Measurements from ENCODE around the gene WDR1.

Gene WDR1

DNA sequence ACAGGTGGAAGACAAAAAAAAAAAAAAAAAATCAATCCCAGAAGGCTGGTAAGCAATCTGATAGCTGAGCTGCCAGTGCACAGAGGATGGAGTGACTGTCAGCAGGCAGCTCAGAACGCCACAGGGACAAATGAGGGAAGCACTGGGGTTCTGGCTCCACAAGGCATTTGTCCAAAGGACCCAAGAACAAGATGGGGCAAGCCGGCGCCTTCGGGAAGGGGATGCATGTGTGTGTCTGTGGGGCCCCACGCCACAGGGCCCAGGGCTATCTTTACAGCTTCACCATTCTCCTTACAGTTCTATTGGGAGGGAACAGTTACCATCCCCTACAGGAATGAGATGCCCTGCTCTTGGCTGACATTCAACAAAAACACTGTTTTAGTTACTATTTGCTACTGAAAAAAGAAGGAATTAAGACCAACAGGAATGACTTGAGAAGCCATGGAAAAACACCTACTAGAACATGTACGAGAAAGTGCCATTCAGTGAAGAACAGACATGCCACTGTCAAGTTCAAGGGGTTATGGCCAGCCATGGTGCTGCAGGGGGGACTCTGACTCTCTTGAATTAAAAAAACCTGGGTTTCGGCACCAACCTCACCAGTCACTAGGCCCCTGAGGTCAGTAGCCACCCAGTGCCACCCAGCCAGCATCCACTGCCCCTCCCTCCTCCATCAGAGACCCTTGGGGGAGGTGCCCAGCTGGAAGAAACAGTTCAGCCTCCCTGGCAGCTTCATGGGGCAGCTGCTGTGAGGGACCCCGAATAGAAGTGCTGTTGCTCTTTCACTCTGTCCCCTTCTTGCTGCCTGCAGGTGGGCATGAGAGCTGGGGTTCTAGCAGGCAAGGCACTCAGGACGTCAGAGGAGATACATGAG is 18.5 kb downstream of the WDR1 start:
- H4K20me1 ChIP-seq (ENCODE audit: low read depth, low read length), result peaks cover 3% of the 10 kb centered on the region; the same call in 1 of the 2 replicates

DNA sequence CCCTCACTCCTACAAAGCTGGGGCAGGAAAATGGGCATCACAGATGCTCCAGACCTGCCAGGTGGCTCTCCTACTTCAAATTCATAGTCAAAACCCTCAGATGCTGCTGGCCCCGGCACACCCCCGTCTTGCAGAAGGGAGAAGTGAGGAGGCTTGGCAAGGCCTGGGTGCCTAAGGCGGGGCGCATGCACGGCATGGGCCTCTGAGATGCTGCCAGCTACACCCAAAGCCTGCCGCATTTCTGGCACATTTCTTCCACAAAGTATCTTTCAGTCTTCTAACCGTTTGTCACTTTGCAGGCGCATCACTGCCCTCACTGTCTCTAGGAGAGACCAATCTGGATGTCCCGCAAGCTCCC is 19.6 kb downstream of the WDR1 start:
- H3K79me2 ChIP-seq (ENCODE audit: insufficient read depth, low read length), result peaks cover 41% of the 10 kb centered on the region
- H3K4me2 ChIP-seq (ENCODE audit: low read depth, low read length, poor library complexity, severe bottlenecking), result no peak overlapping the region
- H3F3A ChIP-seq (ENCODE audit: insufficient read depth), result no peaks in the 10 kb centered on the region

More for the DNA sequence above, 18.5 kb downstream of the WDR1 start:
- Histone ChIP-seq H3K4me3 (ENCODE audit: insufficient read depth, low read length, poor library complexity, severe bottlenecking) (no peak overlapping the region), H2AFZ (ENCODE audit: low read depth, low read length, severe bottlenecking) (no peak overlapping the region), H3K4me2 (ENCODE audit: low read depth, low read length, poor library complexity, severe bottlenecking) (no peak overlapping the region), H3K9me2 (replicated peaks; ENCODE audit: insufficient read depth, low read length) (no peaks in the 10 kb centered on the region), H3K36me3 (ENCODE audit: low read length) (no peaks in the 10 kb centered on the region; the same call in 1 of the 2 replicates), H3K9me3 (ENCODE audit: insufficient read depth, low read length) (no peaks in the 10 kb centered on the region), H3K27ac (ENCODE audit: low read depth, low read length) (no peak overlapping the region), H3K79me2 (ENCODE audit: insufficient read depth, low read length) (peaks cover 46% of the 10 kb centered on the region), H3K27me3 (ENCODE audit: low read length) (no peaks in the 10 kb centered on the region), H3F3A (ENCODE audit: insufficient read depth) (no peaks in the 10 kb centered on the region), H3K9ac (ENCODE audit: low read length) (no peak overlapping the region)
- TF ChIP-seq CTCF (IDR thresholded peaks at IDR 0.05; ENCODE audit: insufficient read depth, low read length, poor library complexity, severe bottlenecking) (no peak), EZH2phosphoT487 (conservative IDR thresholded peaks at IDR 0.05; ENCODE audit: low read length) (no peak)

DNA sequence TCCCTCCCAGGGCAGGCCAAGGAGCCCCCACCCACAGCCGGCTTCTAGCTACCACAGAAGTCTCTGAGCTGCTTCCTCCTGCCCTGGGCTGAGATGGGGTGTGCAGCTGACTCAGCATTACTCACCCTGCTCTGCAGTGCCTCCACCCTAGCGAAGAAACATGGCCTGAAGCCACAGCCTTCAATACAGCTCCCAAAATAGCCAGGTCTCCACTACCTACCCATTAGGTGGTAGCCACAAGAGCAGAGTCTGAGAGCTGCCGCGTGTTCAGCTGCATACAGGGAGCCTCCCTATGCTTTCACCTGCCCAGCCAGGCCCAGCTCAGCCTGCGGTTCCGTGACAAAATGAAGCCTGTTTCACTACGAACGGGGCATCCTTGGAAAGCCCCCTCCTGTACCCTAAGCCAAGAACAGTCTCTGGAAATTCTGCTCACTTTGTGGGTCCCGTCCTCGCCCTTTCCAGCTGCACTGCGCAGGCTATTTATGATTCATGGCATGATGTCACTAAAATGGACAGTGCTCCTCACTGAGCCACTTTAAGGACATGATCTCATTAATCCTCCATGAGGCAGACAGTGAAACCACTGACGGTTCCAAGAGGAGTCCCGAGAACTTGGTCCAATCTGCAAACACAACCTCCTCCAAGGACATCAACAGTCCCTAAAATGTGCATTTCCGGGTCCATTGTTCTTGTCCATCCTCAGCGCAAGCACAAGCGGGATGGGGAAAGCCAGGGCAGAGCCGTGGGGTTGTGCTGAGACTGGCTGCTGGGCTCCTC is 20.2 kb downstream of the WDR1 start:
- Histone ChIP-seq H3K9me3 (ENCODE audit: insufficient read depth, low read length) (no peaks in the 10 kb centered on the region), H2AFZ (ENCODE audit: low read depth, low read length, severe bottlenecking) (no peak overlapping the region), H3K27me3 (ENCODE audit: low read length) (no peaks in the 10 kb centered on the region), H3K36me3 (ENCODE audit: low read length) (no peaks in the 10 kb centered on the region; the same call in 1 of the 2 replicates), H3F3A (ENCODE audit: insufficient read depth) (no peaks in the 10 kb centered on the region), H3K9me2 (replicated peaks; ENCODE audit: insufficient read depth, low read length) (no peaks in the 10 kb centered on the region), H3K4me3 (ENCODE audit: insufficient read depth, low read length, poor library complexity, severe bottlenecking) (no peak overlapping the region), H4K20me1 (ENCODE audit: low read depth, low read length) (peaks cover 6% of the 10 kb centered on the region; the same call in 1 of the 2 replicates), H3K79me2 (ENCODE audit: insufficient read depth, low read length) (peaks cover 36% of the 10 kb centered on the region), H3K4me2 (ENCODE audit: low read depth, low read length, poor library complexity, severe bottlenecking) (no peak overlapping the region), H3K9ac (ENCODE audit: low read length) (no peak overlapping the region), H3K27ac (ENCODE audit: low read depth, low read length) (no peak overlapping the region)
- TF ChIP-seq EZH2phosphoT487 (conservative IDR thresholded peaks at IDR 0.05; ENCODE audit: low read length) (no peak), CTCF (IDR thresholded peaks at IDR 0.05; ENCODE audit: insufficient read depth, low read length, poor library complexity, severe bottlenecking) (no peak)

More for the DNA sequence above, 19.6 kb downstream of the WDR1 start:
- Histone ChIP-seq H4K20me1 (ENCODE audit: low read depth, low read length) (peaks cover 3% of the 10 kb centered on the region; the same call in 1 of the 2 replicates), H3K9me3 (ENCODE audit: insufficient read depth, low read length) (no peaks in the 10 kb centered on the region), H3K36me3 (ENCODE audit: low read length) (no peaks in the 10 kb centered on the region; the same call in 1 of the 2 replicates), H3K27me3 (ENCODE audit: low read length) (no peaks in the 10 kb centered on the region), H3K9ac (ENCODE audit: low read length) (no peak overlapping the region), H3K27ac (ENCODE audit: low read depth, low read length) (no peak overlapping the region), H2AFZ (ENCODE audit: low read depth, low read length, severe bottlenecking) (no peak overlapping the region), H3K9me2 (replicated peaks; ENCODE audit: insufficient read depth, low read length) (no peaks in the 10 kb centered on the region), H3K4me3 (ENCODE audit: insufficient read depth, low read length, poor library complexity, severe bottlenecking) (no peak overlapping the region)
- no peak for TF ChIP-seq EZH2phosphoT487 (conservative IDR thresholded peaks at IDR 0.05; ENCODE audit: low read length)
- no peak for TF ChIP-seq CTCF (IDR thresholded peaks at IDR 0.05; ENCODE audit: insufficient read depth, low read length, poor library complexity, severe bottlenecking)

All from SU-DHL-6 (cell line).